ENCODE results near the gene ITGBL1. TPM values are rescaled to one million over a fixed set of nuclear protein-coding genes. Genes with fewer than 3 reads are reported as not detected.

ITGBL1 gene
- total and polyA plus RNA-seq, 2 of the 13 experiments (the other 11 are each of a cell fraction or from before 2014, with no cell fraction given), result 0.02 TPM; not detected in 1

DNA sequence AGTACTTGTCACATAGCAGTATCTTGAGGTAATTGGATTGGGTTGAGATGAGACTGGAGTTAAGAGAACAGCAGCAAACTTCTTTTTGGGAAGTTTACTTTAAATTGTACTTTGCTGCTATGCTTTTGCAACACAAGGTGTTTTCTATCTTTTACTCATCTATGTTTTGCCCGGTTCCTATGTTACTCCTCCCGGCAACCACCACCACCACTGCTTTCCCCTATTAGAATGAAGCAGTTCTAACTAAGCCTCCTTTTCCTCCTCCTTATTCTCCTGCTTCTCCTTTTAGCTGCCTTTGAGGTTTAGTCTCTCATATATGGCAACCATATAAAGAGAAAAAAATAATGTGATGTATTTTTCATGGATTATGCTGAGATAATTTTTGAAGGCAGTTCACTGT, 233.5 kb downstream of the ITGBL1 start:
- no TSS peak for BruUV-seq (replicated peaks)
- Histone ChIP-seq H3K4me3 (replicated peaks in 1 of 3; ENCODE audit: insufficient read depth in 1 of 3, low read depth in 2 of 3, low read length in 3 of 3) (no peak overlapping the region), H3K27ac (ENCODE audit: extremely low read length, insufficient read depth, low read length) (no peak overlapping the region), H3K4me1 (ENCODE audit: insufficient read depth, low read length) (no peaks in the 10 kb centered on the region), H3K9me3 (ENCODE audit: low read length) (no peaks in the 10 kb centered on the region), H3K9ac (ENCODE audit: insufficient read depth, low read depth, low read length) (no peak overlapping the region), H3K4me2 (ENCODE audit: low read depth, low read length) (no peak overlapping the region), H2AFZ (ENCODE audit: low read length) (no peak overlapping the region), H3K27me3 (ENCODE audit: control insufficient read depth in 1 of 2, insufficient read depth in 2 of 2, low read length in 2 of 2) (no peaks in the 10 kb centered on the region; a peak in 1 of 5 replicates), H3K79me2 (ENCODE audit: insufficient read depth, low read length) (no peaks in the 10 kb centered on the region), H4K20me1 (ENCODE audit: insufficient read depth, low read length) (no peaks in the 10 kb centered on the region), H3K36me3 (replicated peaks in 1 of 2; ENCODE audit: control insufficient read depth in 1 of 2, insufficient read depth in 2 of 2, low read length in 2 of 2) (no peaks in the 10 kb centered on the region)
- in situ Hi-C loops (cut with HindIII; ENCODE audit: extremely low pct_ligation_motif_present, low pct_unique_long_range_greater_than_20kb), result no loop called here
- no peak for DNase-seq (ENCODE audit: low spot score)
- WGBS (ENCODE audit: low lambda C conversion rate), result 5% methylated on average over 2 of the region's 2 CpGs
- ChIA-PET CTCF (ENCODE audit: low intra/inter-chr PET ratio, low total read pairs) (no interaction called here), POLR2A (no interaction called here)
- FAIRE-seq, result no peak
- intact Hi-C loops (cut with micrococcal nuclease; ENCODE audit: unreplicated experiment), result no loop called here
- ATAC-seq, result no peak
- TF ChIP-seq CTCF (CRISPR knock-in tag; IDR thresholded peaks at IDR 0.05) (no peak), KLF13 (CRISPR knock-in tag; IDR thresholded peaks at IDR 0.05) (no peak), SNAPC2 (CRISPR knock-in tag; IDR thresholded peaks at IDR 0.05) (no peak), IKZF4 (CRISPR knock-in tag; IDR thresholded peaks at IDR 0.05; ENCODE audit: borderline replicate concordance, low read depth, not compliant biosample characterization) (no peak), POLR2A (IDR thresholded peaks at IDR 0.05; ENCODE audit: insufficient read depth in 1 of 2, low read depth in 2 of 2, low read length in 2 of 2) (no peak), ZHX2 (IDR thresholded peaks at IDR 0.05; ENCODE audit: low read depth) (no peak), ZHX2 (CRISPR knock-in tag; IDR thresholded peaks at IDR 0.05; ENCODE audit: borderline replicate concordance) (no peak), MLXIP (CRISPR knock-in tag; IDR thresholded peaks at IDR 0.05; ENCODE audit: borderline replicate concordance) (no peak), ZFYVE20 (CRISPR knock-in tag; IDR thresholded peaks at IDR 0.05; ENCODE audit: borderline replicate concordance, low read depth) (no peak), YEATS2 (CRISPR knock-in tag; IDR thresholded peaks at IDR 0.05; ENCODE audit: borderline replicate concordance) (no peak), CEBPB (IDR thresholded peaks at IDR 0.05; ENCODE audit: borderline replicate concordance, low read depth, low read length) (no peak), ZNF333 (CRISPR knock-in tag; IDR thresholded peaks at IDR 0.05; ENCODE audit: borderline replicate concordance) (no peak), ESRRA (CRISPR knock-in tag; IDR thresholded peaks at IDR 0.05; ENCODE audit: low read depth) (no peak)
- TF ChIP-seq, protein P1, sequence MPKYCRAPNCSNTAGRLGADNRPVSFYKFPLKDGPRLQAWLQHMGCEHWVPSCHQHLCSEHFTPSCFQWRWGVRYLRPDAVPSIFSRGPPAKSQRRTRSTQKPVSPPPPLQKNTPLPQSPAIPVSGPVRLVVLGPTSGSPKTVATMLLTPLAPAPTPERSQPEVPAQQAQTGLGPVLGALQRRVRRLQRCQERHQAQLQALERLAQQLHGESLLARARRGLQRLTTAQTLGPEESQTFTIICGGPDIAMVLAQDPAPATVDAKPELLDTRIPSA (CRISPR knock-in tag; IDR thresholded peaks at IDR 0.05; ENCODE audit: borderline replicate concordance), result no peak

Measured in HepG2 (cell line).